Ascending aorta (tissue), 2 donors: ENCODE measurements around the gene ATP6V0A1. TPM values are rescaled to one million over a fixed set of nuclear protein-coding genes. Genes with fewer than 3 reads are reported as not detected.

Experiments used
- DNase-seq, 2 donors: peaks; one replicate each; pipeline ENCODE4 v3.0.0-alpha.2; 2019; ENCODE audit warnings: low spot score in 2 of 2
- H3K27ac ChIP-seq, 2 donors: fragments of 200-600 bp; sonication (generic); one replicate each; pipeline ENCODE4 v1.5.1; 2016 to 2017; ENCODE audit warnings: mild to moderate bottlenecking in 1 of 2
- H3K27me3 ChIP-seq: fragments of 200-600 bp; sonication (generic); one replicate; pipeline ENCODE4 v1.5.1; 2017
- H3K36me3 ChIP-seq, 2 donors: fragments of 200-600 bp; sonication (generic); one replicate each; pipeline ENCODE4 v1.5.1; 2016
- H3K4me1 ChIP-seq, 2 donors: fragments of 200-600 bp; sonication (generic); one replicate each; pipeline ENCODE4 v1.5.1; 2016 to 2017; ENCODE audit warnings: mild to moderate bottlenecking in 1 of 2
- H3K4me3 ChIP-seq, 2 donors: fragments of 200-600 bp; sonication (generic); one replicate each; pipeline ENCODE4 v1.5.1; 2016 to 2017; ENCODE audit warnings: mild to moderate bottlenecking in 1 of 2
- H3K9me3 ChIP-seq, 2 donors: fragments of 200-600 bp; sonication (generic); one replicate each; pipeline ENCODE4 v1.5.1; 2016
- CTCF ChIP-seq, 3 experiments: fragments of 200-600 bp in 2 of 3; fragments of 450-650 bp in 1 of 3; sonication (generic) in 2 of 3; IDR thresholded peaks; one replicate each; pipeline ENCODE4 v1.5.1; 2016 to 2019; ENCODE audit warnings: antibody characterized with exemption in 3 of 3, mild to moderate bottlenecking in 1 of 3, moderate library complexity in 1 of 3
- intact Hi-C: fragments of 100-400 bp; cut with DNase I; formaldehyde crosslinking; loops from one replicate; pipeline ENCODE4 v1.15.1; 2023
- total RNA-seq: library from RNA; depleted of rRNA; stranded (reverse); fragments of >200 nt; gene quantifications from one replicate; pipeline ENCODE4 v1.1.0, GENCODE V29; 2016

Gene ATP6V0A1
- total RNA-seq: 59.0 TPM

- Histone ChIP-seq H3K27me3 (no peaks in the 10 kb centered on the region), H3K4me1 (peaks cover 4 to 25% of the 10 kb centered on the region in 2 donors), H3K36me3 (peaks cover 5 to 15% of the 10 kb centered on the region in 2 donors), H3K4me3 (peak within 1 kb of the TSS; percentile 76 to 90), H3K9me3 (no peaks in the 10 kb centered on the region), H3K27ac (peak within 1 kb of the TSS; percentile 92 to 98)
- DNase-seq: peak; percentile 82 to 97
- intact Hi-C loops: loop anchor here (2.0 kb wide), 3 partner anchors 22 to 62 kb away; partner anchors contain the start of gene CAVIN1
- TF ChIP-seq CTCF (IDR thresholded peaks at IDR 0.05): no peak
Measured at GRCh38 chr17:42458497-42459255, at the start of gene ATP6V0A1. Gene ATP6V0A1 (plus strand): TSS chr17:42458878. CDS start chr17:42460895, 2,017 bp downstream.

GRCh38 chr17:42409523-42410318, 49.0 kb upstream of the ATP6V0A1 start:
- DNase-seq: peak; percentile 63 to 95
- Histone ChIP-seq H3K27ac (peak overlapping the region; percentile 76 to 84), H3K4me1 (peaks cover 41 to 83% of the 10 kb centered on the region in 2 donors), H3K4me3 (peak overlapping the region in 1 of 2 donors; percentile 31), H3K27me3 (no peaks in the 10 kb centered on the region), H3K9me3 (no peaks in the 10 kb centered on the region), H3K36me3 (peaks cover 6 to 10% of the 10 kb centered on the region in 2 donors)
- intact Hi-C loops: loop anchor here (1.0 to 5.0 kb wide), 3 partner anchors 12 to 108 kb away; partner anchors contain the start of gene STAT3
- TF ChIP-seq CTCF (IDR thresholded peaks at IDR 0.05): no peak

GRCh38 chr17:42410319-42410685, 48.4 kb upstream of the ATP6V0A1 start:
- no peak for TF ChIP-seq CTCF (IDR thresholded peaks at IDR 0.05)
- intact Hi-C loops: no loop called here
- H3K27me3 ChIP-seq: no peaks in the 10 kb centered on the region
- peak overlapping the region; percentile 76 to 84 for H3K27ac ChIP-seq
- peaks cover 47 to 89% of the 10 kb centered on the region in 2 donors for H3K4me1 ChIP-seq
- no peak for DNase-seq
- no peaks in the 10 kb centered on the region for H3K9me3 ChIP-seq
- peaks cover under 1 to 5% of the 10 kb centered on the region in 2 donors for H3K36me3 ChIP-seq
- peak overlapping the region in 1 of 2 donors; percentile 31 for H3K4me3 ChIP-seq

- DNase-seq: no peak
- H3K4me3 ChIP-seq: peak overlapping the region in 1 of 2 donors; percentile 45
- no peak for TF ChIP-seq CTCF (IDR thresholded peaks at IDR 0.05)
- H3K27me3 ChIP-seq: no peaks in the 10 kb centered on the region
- no peaks in the 10 kb centered on the region for H3K9me3 ChIP-seq
- H3K4me1 ChIP-seq: peaks cover 51 to 94% of the 10 kb centered on the region in 2 donors
- peaks cover 0 to 4% of the 10 kb centered on the region in 2 donors for H3K36me3 ChIP-seq
- intact Hi-C loops: no loop called here
- peak overlapping the region; percentile 76 to 84 for H3K27ac ChIP-seq
Measured at GRCh38 chr17:42411361-42411760, 47.3 kb upstream of the ATP6V0A1 start.

- Histone ChIP-seq H3K36me3 (peaks cover 0 to 4% of the 10 kb centered on the region in 2 donors), H3K27me3 (no peaks in the 10 kb centered on the region), H3K27ac (peak overlapping the region; percentile 76 to 84), H3K9me3 (no peaks in the 10 kb centered on the region), H3K4me1 (peaks cover 52 to 93% of the 10 kb centered on the region in 2 donors), H3K4me3 (peak overlapping the region in 1 of 2 donors; percentile 45)
- no peak for TF ChIP-seq CTCF (IDR thresholded peaks at IDR 0.05)
- no peak for DNase-seq
- intact Hi-C loops: no loop called here
Measured at GRCh38 chr17:42411905-42412679, 46.6 kb upstream of the ATP6V0A1 start.
